ENCODE results near the gene BRAF. TPM values are rescaled to one million over a fixed set of nuclear protein-coding genes. Genes with fewer than 3 reads are reported as not detected.
A peak's percentile ranks its signal among the peaks of the same experiment; 100 is the strongest.
"Not testable (repeated sequence)": the region's sequence is repeated elsewhere in the genome, so short reads cannot be mapped to it uniquely, and the experiment has no call there.

Gene BRAF
- polyA plus RNA-seq, 3 donors: 22.5 to 26.3 (median 22.9) TPM

GRCh38 chr7:140685407-140686087, 239.2 kb downstream of the BRAF start:
- DNase-seq (ENCODE audit: low read depth in 3 of 3, low spot score in 2 of 3): no peak

- no peak for DNase-seq (ENCODE audit: low read depth in 3 of 3, low spot score in 2 of 3)
These were observed 240.4 kb downstream of the BRAF start for GRCh38 chr7:140684066-140684950.

GRCh38 chr7:140683657-140684056, 241.1 kb downstream of the BRAF start:
- DNase-seq (ENCODE audit: low read depth in 3 of 3, low spot score in 2 of 3): no peak

- no peak for DNase-seq (ENCODE audit: low read depth in 3 of 3, low spot score in 2 of 3)
These were observed 243.0 kb downstream of the BRAF start for GRCh38 chr7:140681766-140682165.

GRCh38 chr7:140680886-140681285, 243.8 kb downstream of the BRAF start:
- no peak for DNase-seq (ENCODE audit: low read depth in 3 of 3, low spot score in 2 of 3)

GRCh38 chr7:140679186-140679585, 245.5 kb downstream of the BRAF start:
- no peak for DNase-seq (ENCODE audit: low read depth in 3 of 3, low spot score in 2 of 3)

- no peak for DNase-seq (ENCODE audit: low read depth in 3 of 3, low spot score in 2 of 3)
These were observed 246.0 kb downstream of the BRAF start for GRCh38 chr7:140678816-140679130.

- no peak for DNase-seq (ENCODE audit: low read depth in 3 of 3, low spot score in 2 of 3)
These were observed 246.5 kb downstream of the BRAF start for GRCh38 chr7:140678081-140678815.

- DNase-seq (ENCODE audit: low read depth in 3 of 3, low spot score in 2 of 3): no peak
These were observed 247.2 kb downstream of the BRAF start for GRCh38 chr7:140677496-140677895.

GRCh38 chr7:140676956-140677355, 247.8 kb downstream of the BRAF start:
- not testable (repeated sequence) for DNase-seq (ENCODE audit: low read depth in 3 of 3, low spot score in 2 of 3)

- DNase-seq (ENCODE audit: low read depth in 3 of 3, low spot score in 2 of 3): no peak
These were observed 248.4 kb downstream of the BRAF start for GRCh38 chr7:140676306-140676705.

GRCh38 chr7:140675726-140676125, 249.0 kb downstream of the BRAF start:
- no peak for DNase-seq (ENCODE audit: low read depth in 3 of 3, low spot score in 2 of 3)

GRCh38 chr7:140674899-140675701, 249.6 kb downstream of the BRAF start:
- DNase-seq (ENCODE audit: low read depth in 3 of 3, low spot score in 2 of 3): no peak

- no peak for DNase-seq (ENCODE audit: low read depth in 3 of 3, low spot score in 2 of 3)
These were observed 250.4 kb downstream of the BRAF start for GRCh38 chr7:140674356-140674800.

GRCh38 chr7:140673774-140674155, 251.0 kb downstream of the BRAF start:
- no peak for DNase-seq (ENCODE audit: low read depth in 3 of 3, low spot score in 2 of 3)

- DNase-seq (ENCODE audit: low read depth in 3 of 3, low spot score in 2 of 3): peak in 1 of 3 donors; percentile 35
These were observed 251.5 kb downstream of the BRAF start for GRCh38 chr7:140673063-140673773.

GRCh38 chr7:140672382-140673062, 252.2 kb downstream of the BRAF start, which contains the start of gene ADCK2:
Gene ADCK2 (plus strand): TSS chr7:140672945. CDS start chr7:140673331, 386 bp downstream.
- DNase-seq (ENCODE audit: low read depth in 3 of 3, low spot score in 2 of 3): no peak

- DNase-seq (ENCODE audit: low read depth in 3 of 3, low spot score in 2 of 3): no peak
These were observed 252.8 kb downstream of the BRAF start for GRCh38 chr7:140671966-140672365.

GRCh38 chr7:140670343-140670935, 254.3 kb downstream of the BRAF start:
- no peak for DNase-seq (ENCODE audit: low read depth in 3 of 3, low spot score in 2 of 3)
